NT2/D1 (cell line): ENCODE data around the gene GTF2A1L.

Experiments used
- SUZ12 ChIP-seq: IDR thresholded peaks from 2 replicates; pipeline ENCODE4 v1.6.1; 2011; ENCODE audit not compliant: insufficient read length, insufficient read depth; ENCODE audit errors: extremely low read depth
- ZNF274 ChIP-seq: IDR thresholded peaks from 2 replicates; pipeline ENCODE4 v1.6.1; 2011; ENCODE audit warnings: mild to moderate bottlenecking, low read depth, low read length

DNA sequence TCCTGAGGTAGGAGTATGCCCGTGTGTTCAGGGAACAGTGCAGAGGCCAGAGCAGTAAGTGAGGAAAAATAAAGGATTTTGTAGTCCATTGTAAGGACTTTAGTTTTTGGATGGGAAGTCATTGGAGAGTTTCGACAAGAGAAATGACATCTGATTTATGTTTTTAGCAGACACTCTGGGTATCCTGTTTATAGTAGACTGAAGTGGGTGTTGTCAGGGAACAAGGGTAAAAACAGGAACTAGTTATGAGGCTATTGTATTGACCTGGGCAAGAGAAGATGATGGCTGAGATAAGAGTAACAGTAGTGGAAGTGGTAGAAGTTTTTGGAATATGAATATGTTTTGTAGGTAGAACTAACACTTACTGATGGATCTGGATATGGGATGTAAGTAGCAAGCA is 59.8 kb downstream of the GTF2A1L start:
- TF ChIP-seq SUZ12 (no peak), ZNF274 (no peak)
